Calu3 (cell line): Measurements from ENCODE around the gene RIT1. TPM values are rescaled to one million over a fixed set of nuclear protein-coding genes. Genes with fewer than 3 reads are reported as not detected.

ENCODE experiments used
- BruUV-seq: library from RNA; stranded (reverse); fragments of 400-500 nt; replicated peaks from 2 replicates; lab custom pipeline; 2021; lab: Mats Ljungman, UMichigan
- CTCF ChIA-PET: fragments of 300-600 bp; sonication (Branson Sonifier 250); formaldehyde crosslinking; loops from one replicate; lab custom pipeline; 2022; ENCODE audit warnings: antibody characterized with exemption; lab: Charles Lee
- DNase-seq: peaks from one replicate; pipeline ENCODE4 v3.0.0; 2022
- H3K27ac Mint-ChIP-seq: one replicate; pipeline ENCODE4 v1.8.0; 2022; ENCODE audit warnings: mixed read lengths; ENCODE audit not compliant: unreplicated experiment
- H3K27me3 Mint-ChIP-seq: one replicate; pipeline ENCODE4 v1.8.0; 2022; ENCODE audit warnings: mixed read lengths; ENCODE audit not compliant: unreplicated experiment
- H3K36me3 Mint-ChIP-seq: one replicate; pipeline ENCODE4 v1.8.0; 2022; ENCODE audit warnings: mild to moderate bottlenecking, moderate library complexity, mixed read lengths; ENCODE audit not compliant: insufficient read depth, unreplicated experiment
- H3K4me1 Mint-ChIP-seq: one replicate; pipeline ENCODE4 v1.8.0; 2022; ENCODE audit warnings: mild to moderate bottlenecking, low read depth, mixed read lengths; ENCODE audit not compliant: unreplicated experiment
- H3K4me3 Mint-ChIP-seq: one replicate; pipeline ENCODE4 v1.8.0; 2022; ENCODE audit warnings: mild to moderate bottlenecking, low read depth, moderate library complexity, mixed read lengths; ENCODE audit not compliant: unreplicated experiment
- H3K9me3 Mint-ChIP-seq: one replicate; pipeline ENCODE4 v1.8.0; 2022; ENCODE audit warnings: low read depth, mixed read lengths; ENCODE audit not compliant: unreplicated experiment
- CTCF ChIP-seq: fragments of 200-600 bp; IDR thresholded peaks from one replicate; pipeline ENCODE4 v1.8.0; 2022; ENCODE audit warnings: antibody characterized with exemption; ENCODE audit not compliant: unreplicated experiment
- intact Hi-C: fragments of 100-400 bp; cut with micrococcal nuclease; formaldehyde crosslinking; loops from one replicate; pipeline ENCODE4 v1.10.0; 2022; ENCODE audit not compliant: unreplicated experiment
- total RNA-seq: library from RNA; stranded (reverse); gene quantifications from 2 replicates; pipeline ENCODE4 v1.2.3, GENCODE V29; 2022

RIT1 gene
- total RNA-seq, 1 experiment from 2014 or later: 34.4 TPM

DNA sequence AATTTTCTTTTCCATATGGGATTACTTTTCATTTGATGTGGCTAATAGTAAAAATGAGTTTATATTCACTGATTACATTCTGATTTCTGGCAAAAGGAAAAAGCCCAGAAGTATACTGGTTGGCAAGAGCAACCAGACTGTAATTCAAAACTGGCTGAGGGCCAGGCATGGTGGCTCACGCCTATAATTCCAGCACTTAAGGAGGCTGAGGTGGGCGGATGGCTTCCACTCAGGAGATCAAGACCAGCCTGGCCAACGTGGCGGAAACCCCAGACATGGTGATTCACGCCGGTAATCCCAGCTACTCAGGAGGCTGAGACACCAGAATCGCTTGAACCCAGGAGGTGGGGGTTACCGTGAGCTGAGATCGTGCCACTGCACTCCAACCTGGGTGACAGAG, 37.3 kb downstream of the RIT1 start:
- H3K27ac Mint-ChIP-seq: no peak overlapping the region
- TF ChIP-seq CTCF: no peak
- CTCF ChIA-PET: interaction anchor here (0.6 kb wide), 1 partner anchor 18 kb away, joined by 3 read pairs; no protein-coding TSS in a partner anchor
- intact Hi-C loops: no loop called here
- no peaks in the 10 kb centered on the region for H3K4me1 Mint-ChIP-seq
- BruUV-seq: no TSS peak
- no peak for DNase-seq
- no peaks in the 10 kb centered on the region for H3K9me3 Mint-ChIP-seq
- H3K27me3 Mint-ChIP-seq: peaks cover 35% of the 10 kb centered on the region
- H3K36me3 Mint-ChIP-seq: peaks cover 4% of the 10 kb centered on the region
- H3K4me3 Mint-ChIP-seq: no peak overlapping the region

DNA sequence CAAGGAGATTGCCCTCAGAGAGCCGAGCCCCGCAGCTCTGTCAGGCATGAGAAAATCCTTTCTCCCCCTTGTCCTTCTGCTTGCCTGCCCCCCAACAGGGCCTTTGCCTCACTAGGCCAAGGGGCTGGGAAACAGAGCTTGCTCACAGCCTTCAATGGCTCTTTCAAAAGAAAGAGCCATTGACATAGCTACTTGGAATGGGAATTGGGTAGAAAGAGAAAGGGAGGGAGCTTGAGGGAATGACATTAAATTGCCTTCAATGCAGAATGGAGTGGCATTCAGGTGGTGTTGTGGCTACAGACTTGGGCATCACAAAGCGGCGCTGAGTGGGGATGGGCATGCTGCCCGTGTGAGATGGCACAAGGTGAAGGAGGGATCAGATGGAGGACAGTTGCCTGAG, 38.6 kb downstream of the RIT1 start:
- TF ChIP-seq CTCF: no peak
- peak overlapping the region; percentile 9 for H3K27ac Mint-ChIP-seq
- no TSS peak for BruUV-seq
- CTCF ChIA-PET: interaction anchor here (1.6 kb wide), 1 partner anchor 13 kb away, joined by 4 read pairs; the partner anchor contains the start of gene SYT11
- no peak overlapping the region for H3K4me3 Mint-ChIP-seq
- H3K27me3 Mint-ChIP-seq: peaks cover 43% of the 10 kb centered on the region
- no peaks in the 10 kb centered on the region for H3K9me3 Mint-ChIP-seq
- no peak for DNase-seq
- no peaks in the 10 kb centered on the region for H3K4me1 Mint-ChIP-seq
- peaks cover 4% of the 10 kb centered on the region for H3K36me3 Mint-ChIP-seq
- intact Hi-C loops: no loop called here

- CTCF ChIA-PET: interaction anchor here (1.1 to 1.6 kb wide), 2 partner anchors 12 kb away, joined by 3 to 4 read pairs; partner anchors contain the start of gene SYT11
- Mint-ChIP-seq H3K36me3 (peaks cover 3% of the 10 kb centered on the region), H3K27ac (no peak overlapping the region), H3K4me1 (no peaks in the 10 kb centered on the region), H3K9me3 (no peaks in the 10 kb centered on the region), H3K27me3 (peaks cover 50% of the 10 kb centered on the region), H3K4me3 (no peak overlapping the region)
- no peak for DNase-seq
- TF ChIP-seq CTCF: no peak
- BruUV-seq: no TSS peak
- intact Hi-C loops: no loop called here
Observed at GRCh38 chr1:155871390-155871789, 39.8 kb downstream of the RIT1 start.

GRCh38 chr1:155867766-155868165, 43.4 kb downstream of the RIT1 start:
- no peak for DNase-seq
- no peak overlapping the region for H3K27ac Mint-ChIP-seq
- no peaks in the 10 kb centered on the region for H3K36me3 Mint-ChIP-seq
- H3K9me3 Mint-ChIP-seq: no peaks in the 10 kb centered on the region
- no peak overlapping the region for H3K4me3 Mint-ChIP-seq
- no TSS peak for BruUV-seq
- H3K27me3 Mint-ChIP-seq: peaks cover 53% of the 10 kb centered on the region
- TF ChIP-seq CTCF: no peak
- H3K4me1 Mint-ChIP-seq: no peaks in the 10 kb centered on the region
- intact Hi-C loops: no loop called here
- CTCF ChIA-PET: interaction anchor here (1.3 kb wide), 1 partner anchor 15 kb away, joined by 3 read pairs; no protein-coding TSS in a partner anchor
